Bronchial epithelial cell (primary cell): Measurements from ENCODE around the gene SCFD2. TPM values are rescaled to one million over a fixed set of nuclear protein-coding genes. Genes with fewer than 3 reads are reported as not detected.

Experiments
- DNase-seq: peaks from one replicate; pipeline ENCODE4 v3.0.0-alpha.2; 2010; ENCODE audit warnings: low read depth
- FAIRE-seq: peaks from 2 replicates; lab custom pipeline; 2011; peaks lifted over from hg19 to GRCh38; lab: Jason Lieb, UNC
- H3K27me3 ChIP-seq: 2 replicates; pipeline ENCODE4 v1.5.1; 2011; ENCODE audit warnings: low read length; ENCODE audit not compliant: control insufficient read depth, insufficient read depth
- H3K36me3 ChIP-seq: 2 replicates; pipeline ENCODE4 v1.5.1; 2011; ENCODE audit warnings: low read length; ENCODE audit not compliant: control insufficient read depth, insufficient read depth
- H3K4me3 ChIP-seq: 2 replicates; pipeline ENCODE4 v1.5.1; 2011; ENCODE audit warnings: mild to moderate bottlenecking, low read depth, low read length, control low read depth
- CTCF ChIP-seq: IDR thresholded peaks from 2 replicates; pipeline ENCODE4 v1.5.1; 2011; ENCODE audit warnings: mild to moderate bottlenecking, moderate library complexity, low read length, control low read depth, inconsistent platforms; ENCODE audit not compliant: insufficient read depth, severe bottlenecking
- total RNA-seq: library from RNA; depleted of rRNA; stranded (reverse); fragments of >200 nt; gene quantifications from 2 replicates; pipeline ENCODE4 v1.2.1, GENCODE V29; 2014

Gene SCFD2
- total RNA-seq, 1 donor from 2014 or later, result 21.9 TPM

GRCh38 chr4:53321984-53322289, 43.9 kb downstream of the SCFD2 start:
- no peak for FAIRE-seq
- DNase-seq, result no peak
- H3K4me3 ChIP-seq, result no peak overlapping the region
- H3K27me3 ChIP-seq, result no peaks in the 10 kb centered on the region
- H3K36me3 ChIP-seq, result no peaks in the 10 kb centered on the region
- TF ChIP-seq CTCF, result no peak

GRCh38 chr4:53321151-53321983, 44.5 kb downstream of the SCFD2 start:
- DNase-seq (peak; percentile 82), FAIRE-seq (no peak)
- H3K36me3 ChIP-seq, result no peaks in the 10 kb centered on the region
- no peaks in the 10 kb centered on the region for H3K27me3 ChIP-seq
- H3K4me3 ChIP-seq, result no peak overlapping the region
- TF ChIP-seq CTCF, result no peak

GRCh38 chr4:53315300-53315699, 50.6 kb downstream of the SCFD2 start:
- FAIRE-seq, result no peak
- TF ChIP-seq CTCF, result no peak
- Histone ChIP-seq H3K36me3 (peaks cover 2% of the 10 kb centered on the region), H3K27me3 (no peaks in the 10 kb centered on the region), H3K4me3 (no peak overlapping the region)
- DNase-seq, result no peak

GRCh38 chr4:53314252-53314651, 51.6 kb downstream of the SCFD2 start:
- no peak for TF ChIP-seq CTCF
- DNase-seq (no peak), FAIRE-seq (no peak)
- H3K27me3 ChIP-seq, result no peaks in the 10 kb centered on the region
- no peak overlapping the region for H3K4me3 ChIP-seq
- H3K36me3 ChIP-seq, result peaks cover 2% of the 10 kb centered on the region

- Histone ChIP-seq H3K27me3 (no peaks in the 10 kb centered on the region), H3K36me3 (peaks cover 2% of the 10 kb centered on the region), H3K4me3 (no peak overlapping the region)
- no peak for FAIRE-seq
- no peak for TF ChIP-seq CTCF
- peak; percentile 16 for DNase-seq
Observed at GRCh38 chr4:53313510-53313909, 52.4 kb downstream of the SCFD2 start.
